SK-N-MC (cell line): Measurements from ENCODE around the gene NR0B2.

ENCODE experiments used
- EZH2 ChIP-seq: fragments of 200-600 bp; sonication (generic); IDR thresholded peaks from one replicate; pipeline ENCODE4 v1.6.1; 2017; ENCODE audit warnings: antibody characterized with exemption
- POLR2AphosphoS5 ChIP-seq: IDR thresholded peaks from 2 replicates; pipeline ENCODE4 v1.6.1; 2012; ENCODE audit warnings: mild to moderate bottlenecking, low read depth, low read length, borderline replicate concordance

- TF ChIP-seq EZH2: no peak
- TF ChIP-seq POLR2AphosphoS5: no peak
These were observed 50.7 kb downstream of the NR0B2 start, which contains the start of gene SFN for GRCh38 chr1:26862781-26863684.
